T-helper 17 cell (primary cell): Measurements from ENCODE around the gene NUCB2. TPM values are rescaled to one million over a fixed set of nuclear protein-coding genes. Genes with fewer than 3 reads are reported as not detected.

Source experiments
- ATAC-seq: fragments of 150-1000 bp; cut with Tn5 transposase; 2 replicates; pipeline ENCODE4 v1.10.0; 2021; ENCODE audit warnings: mild to moderate bottlenecking, moderate library complexity
- DNase-seq, 3 donors: peaks; one replicate each; pipeline versions ENCODE4 v3.0.0 to v3.0.0-alpha.2; 2020 to 2021
- H3K9me3 ChIP-seq: one replicate; pipeline ENCODE4 v1.7.0; 2013; ENCODE audit warnings: low read length, mild to moderate bottlenecking; ENCODE audit not compliant: control insufficient read depth, poor library complexity, severe bottlenecking
- H3K27ac Mint-ChIP-seq: one replicate; pipeline ENCODE4 v1.8.0; 2022; ENCODE audit warnings: mild to moderate bottlenecking, moderate library complexity, mixed read lengths
- H3K27me3 Mint-ChIP-seq: one replicate; pipeline ENCODE4 v1.8.0; 2022; ENCODE audit warnings: mixed read lengths
- H3K36me3 Mint-ChIP-seq: one replicate; pipeline ENCODE4 v1.8.0; 2022; ENCODE audit warnings: low read depth, mixed read lengths
- H3K4me1 Mint-ChIP-seq: one replicate; pipeline ENCODE4 v1.8.0; 2022; ENCODE audit warnings: mild to moderate bottlenecking, mixed read lengths
- H3K4me3 Mint-ChIP-seq: one replicate; pipeline ENCODE4 v1.8.0; 2022; ENCODE audit warnings: mild to moderate bottlenecking, moderate library complexity, mixed read lengths
- total RNA-seq, 4 donors: library from RNA in 2 of 4; stranded (reverse) in 2 of 4; gene quantifications; one replicate each; pipeline ENCODE4 v1.2.3 and lab custom pipeline; 2022 to 2026

The NUCB2 gene
- total RNA-seq, 2 donors from 2014 or later, result 29.5 to 33.6 TPM

DNA sequence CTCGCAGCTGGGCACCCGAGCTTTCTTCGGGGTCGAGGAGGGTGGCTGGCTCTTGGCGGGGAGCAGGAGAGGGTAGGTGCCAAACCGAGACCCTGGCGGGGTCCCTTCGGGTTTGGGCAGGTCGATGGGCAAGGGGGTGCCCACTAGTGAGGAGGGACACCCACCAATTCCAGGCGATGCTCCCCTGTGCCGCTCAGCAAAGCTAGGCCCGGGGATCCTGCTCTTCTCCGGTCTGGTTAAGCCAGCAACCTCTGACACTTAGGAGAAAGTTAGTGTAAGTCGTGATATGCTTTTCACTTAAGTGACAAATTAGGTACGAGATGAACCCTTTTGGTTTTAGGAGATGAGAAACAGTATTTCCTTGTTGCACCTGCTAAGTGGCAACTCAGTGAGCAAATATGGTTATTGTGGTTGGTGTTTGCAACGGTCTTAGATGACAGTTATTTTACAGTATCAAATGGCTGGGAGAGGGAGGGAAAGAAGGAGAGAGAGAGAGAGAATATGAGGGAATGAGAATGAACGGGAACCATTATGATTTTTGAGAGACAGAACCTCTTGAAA lies 565 bp downstream of the NUCB2 start:
- Mint-ChIP-seq H3K27me3 (no peaks in the 10 kb centered on the region), H3K36me3 (no peaks in the 10 kb centered on the region), H3K4me3 (peak overlapping the region; percentile 92), H3K27ac (peak overlapping the region; percentile 94), H3K4me1 (peaks cover 13% of the 10 kb centered on the region)
- ATAC-seq (peak; percentile 13), DNase-seq (no peak)
- H3K9me3 ChIP-seq, result no peaks in the 10 kb centered on the region

GRCh38 chr11:17280494-17281127 lies 4.1 kb downstream of the NUCB2 start:
- Mint-ChIP-seq H3K4me3 (no peak overlapping the region), H3K4me1 (peaks cover 21% of the 10 kb centered on the region), H3K36me3 (no peaks in the 10 kb centered on the region), H3K27ac (no peak overlapping the region), H3K27me3 (no peaks in the 10 kb centered on the region)
- H3K9me3 ChIP-seq, result no peaks in the 10 kb centered on the region
- ATAC-seq (no peak), DNase-seq (no peak)

DNA sequence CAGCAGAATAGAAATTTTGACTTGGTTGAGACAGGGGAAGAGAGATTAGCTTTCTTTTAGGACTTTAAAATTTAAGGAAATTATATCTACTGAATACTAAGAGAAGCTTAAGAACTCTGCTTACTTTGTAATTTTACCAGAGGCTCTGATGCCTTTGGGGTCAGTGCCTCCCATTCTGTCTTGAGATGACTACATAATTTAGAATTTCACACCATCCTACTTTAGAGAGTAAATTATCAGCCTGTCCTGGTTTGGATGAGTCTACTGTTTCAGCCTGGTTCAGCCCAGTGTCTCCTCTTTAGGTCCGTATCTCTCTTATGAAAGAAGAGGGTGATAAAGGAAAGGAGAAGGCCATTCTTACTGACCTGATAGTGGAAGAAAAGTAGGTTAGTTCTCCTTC lies 9.8 kb downstream of the NUCB2 start:
- ATAC-seq (no peak), DNase-seq (no peak)
- Mint-ChIP-seq H3K4me3 (no peak overlapping the region), H3K27ac (peak overlapping the region; percentile 74), H3K36me3 (no peaks in the 10 kb centered on the region), H3K4me1 (peaks cover 24% of the 10 kb centered on the region), H3K27me3 (no peaks in the 10 kb centered on the region)
- H3K9me3 ChIP-seq, result no peaks in the 10 kb centered on the region

DNA sequence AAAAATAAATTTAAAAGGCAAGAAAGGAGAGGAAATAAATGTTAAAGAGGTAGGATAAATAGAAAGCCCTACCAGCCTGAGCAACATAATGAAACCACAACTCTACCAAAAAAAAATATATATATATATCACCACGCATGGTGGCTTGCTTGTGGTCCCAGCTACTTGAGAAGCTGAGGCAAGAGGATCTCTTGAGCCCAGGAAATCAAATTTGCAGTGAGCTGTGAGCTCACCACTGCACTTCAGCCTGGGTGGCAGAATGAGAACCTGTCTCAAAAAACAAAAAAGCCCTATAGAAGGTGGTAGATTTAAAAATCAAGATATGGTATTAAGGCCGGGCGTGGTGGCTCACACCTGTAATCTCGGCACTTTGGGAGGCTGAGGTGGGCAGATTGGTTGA lies 10.5 kb downstream of the NUCB2 start:
- no peak overlapping the region for H3K4me3 Mint-ChIP-seq

DNA sequence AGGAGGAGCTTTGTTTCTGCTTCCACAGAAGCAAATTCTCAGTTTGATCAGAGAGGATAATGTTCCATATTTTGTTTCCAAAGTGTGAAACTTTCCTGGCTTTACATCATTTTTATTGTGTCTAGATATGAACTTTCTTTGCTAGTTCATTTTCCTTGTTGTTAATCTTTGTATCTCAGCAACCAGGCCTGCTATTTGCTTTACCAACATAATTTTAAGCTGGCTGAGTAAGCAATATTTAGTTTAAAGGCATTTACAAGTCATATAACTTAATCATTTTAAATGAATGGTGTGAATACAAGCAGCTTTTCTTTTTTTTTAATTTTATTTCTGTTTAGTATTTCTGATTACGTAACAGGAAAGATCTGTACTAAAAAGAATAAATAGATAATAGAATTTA lies 15.2 kb downstream of the NUCB2 start:
- Mint-ChIP-seq H3K4me3 (no peak overlapping the region), H3K27me3 (no peaks in the 10 kb centered on the region), H3K27ac (no peak overlapping the region), H3K4me1 (peaks cover 15% of the 10 kb centered on the region), H3K36me3 (no peaks in the 10 kb centered on the region)
- DNase-seq, result no peak
- no peaks in the 10 kb centered on the region for H3K9me3 ChIP-seq
- ATAC-seq, result no peak

More for the DNA sequence above, 10.5 kb downstream of the NUCB2 start:
- DNase-seq, result no peak
- ATAC-seq, result no peak
- H3K9me3 ChIP-seq, result no peaks in the 10 kb centered on the region
- H3K36me3 Mint-ChIP-seq, result no peaks in the 10 kb centered on the region
- no peaks in the 10 kb centered on the region for H3K27me3 Mint-ChIP-seq
- peaks cover 24% of the 10 kb centered on the region for H3K4me1 Mint-ChIP-seq
- peak overlapping the region; percentile 74 for H3K27ac Mint-ChIP-seq

DNA sequence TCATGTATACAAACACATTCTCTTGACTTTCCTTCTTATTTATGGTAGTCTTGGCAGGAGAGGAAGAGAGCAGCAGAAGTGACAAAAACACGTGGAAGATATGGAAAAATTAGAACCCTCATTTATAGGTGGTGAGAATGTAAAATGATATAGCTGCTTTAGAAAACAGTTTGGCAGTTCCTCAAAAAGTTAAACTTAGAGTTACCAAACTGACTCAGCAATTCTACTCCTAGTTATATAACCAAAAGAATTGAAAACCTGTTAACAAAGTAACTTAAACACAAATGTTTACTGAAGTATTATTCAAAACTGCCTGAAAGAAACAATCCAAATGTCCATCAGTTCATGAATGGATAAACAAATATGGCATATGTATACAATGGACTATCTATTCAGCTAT lies 16.8 kb downstream of the NUCB2 start:
- H3K36me3 Mint-ChIP-seq, result no peaks in the 10 kb centered on the region
- no peaks in the 10 kb centered on the region for H3K9me3 ChIP-seq
- ATAC-seq (no peak), DNase-seq (no peak)
- H3K27ac Mint-ChIP-seq, result peak overlapping the region; percentile 27
- H3K4me3 Mint-ChIP-seq, result no peak overlapping the region
- H3K4me1 Mint-ChIP-seq, result peaks cover 20% of the 10 kb centered on the region
- no peaks in the 10 kb centered on the region for H3K27me3 Mint-ChIP-seq

GRCh38 chr11:17294033-17294432 lies 17.5 kb downstream of the NUCB2 start:
- peaks cover 20% of the 10 kb centered on the region for H3K4me1 Mint-ChIP-seq
- no peaks in the 10 kb centered on the region for H3K9me3 ChIP-seq
- DNase-seq, result no peak
- H3K27ac Mint-ChIP-seq, result no peak overlapping the region
- H3K4me3 Mint-ChIP-seq, result no peak overlapping the region
- H3K27me3 Mint-ChIP-seq, result no peaks in the 10 kb centered on the region
- no peak for ATAC-seq
- no peaks in the 10 kb centered on the region for H3K36me3 Mint-ChIP-seq

DNA sequence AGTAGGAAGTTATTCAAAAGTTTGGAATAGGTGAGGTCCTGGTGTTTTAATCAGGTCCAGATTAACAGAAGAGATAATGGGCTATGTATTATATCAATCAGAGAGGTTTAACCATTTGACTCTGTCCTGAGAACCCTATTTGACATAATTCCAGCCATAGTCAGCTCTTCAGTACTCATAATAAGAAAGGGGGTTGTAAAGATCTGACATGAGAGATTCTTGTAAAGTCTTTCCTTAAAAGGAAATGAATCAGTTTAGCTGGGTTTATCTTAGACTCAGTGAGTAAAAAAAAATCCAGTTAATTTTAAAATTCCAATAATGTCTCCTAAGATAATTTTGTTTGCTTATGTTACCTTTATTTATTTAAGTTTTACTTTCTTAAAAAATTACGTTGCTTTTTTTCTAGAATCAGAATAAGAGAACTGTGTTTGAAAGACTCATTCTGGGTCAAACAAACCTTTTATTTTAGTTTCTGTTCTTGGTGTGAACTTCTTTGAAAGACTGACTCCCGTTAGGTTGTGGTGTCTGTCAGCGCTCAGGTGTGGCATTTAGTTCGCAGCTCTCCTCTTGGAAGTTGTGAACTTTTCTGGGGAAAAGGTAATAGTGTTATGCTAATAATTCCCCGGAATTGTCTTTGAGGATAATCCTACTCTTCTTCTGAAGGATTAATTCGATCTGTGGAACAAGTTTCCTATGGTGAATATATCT lies 20.5 kb downstream of the NUCB2 start:
- Mint-ChIP-seq H3K4me1 (peaks cover 16% of the 10 kb centered on the region), H3K4me3 (peak overlapping the region; percentile 52), H3K36me3 (no peaks in the 10 kb centered on the region), H3K27me3 (no peaks in the 10 kb centered on the region), H3K27ac (peak overlapping the region; percentile 86)
- ATAC-seq (no peak), DNase-seq (no peak)
- H3K9me3 ChIP-seq, result no peaks in the 10 kb centered on the region

DNA sequence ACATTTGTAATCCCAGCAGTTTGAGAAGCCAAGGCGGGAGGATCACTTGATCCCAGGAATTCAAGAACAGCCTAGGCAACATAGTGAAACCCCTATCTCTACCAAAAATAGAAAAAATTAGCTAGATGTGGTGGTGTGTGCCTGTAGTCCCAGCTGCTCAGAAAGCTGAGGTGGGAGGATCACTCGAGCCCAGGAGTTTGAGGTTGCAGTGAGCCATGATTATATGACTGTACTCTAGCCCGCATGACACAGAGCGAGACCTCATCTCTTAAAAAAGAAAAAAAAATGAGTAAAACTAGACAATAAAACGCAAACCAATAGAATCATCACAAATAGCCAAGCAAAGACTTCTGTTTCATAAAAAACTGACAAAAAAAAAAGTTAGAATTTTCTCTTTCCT lies 21.8 kb downstream of the NUCB2 start:
- Mint-ChIP-seq H3K36me3 (no peaks in the 10 kb centered on the region), H3K27me3 (no peaks in the 10 kb centered on the region), H3K27ac (no peak overlapping the region), H3K4me3 (no peak overlapping the region), H3K4me1 (peaks cover 16% of the 10 kb centered on the region)
- H3K9me3 ChIP-seq, result no peaks in the 10 kb centered on the region
- DNase-seq (no peak), ATAC-seq (no peak)

- Mint-ChIP-seq H3K4me3 (no peak overlapping the region), H3K36me3 (no peaks in the 10 kb centered on the region), H3K27ac (no peak overlapping the region), H3K4me1 (peaks cover 16% of the 10 kb centered on the region), H3K27me3 (no peaks in the 10 kb centered on the region)
- ATAC-seq (no peak), DNase-seq (no peak)
- H3K9me3 ChIP-seq, result no peaks in the 10 kb centered on the region
Observed at GRCh38 chr11:17300372-17300771, 23.8 kb downstream of the NUCB2 start.

DNA sequence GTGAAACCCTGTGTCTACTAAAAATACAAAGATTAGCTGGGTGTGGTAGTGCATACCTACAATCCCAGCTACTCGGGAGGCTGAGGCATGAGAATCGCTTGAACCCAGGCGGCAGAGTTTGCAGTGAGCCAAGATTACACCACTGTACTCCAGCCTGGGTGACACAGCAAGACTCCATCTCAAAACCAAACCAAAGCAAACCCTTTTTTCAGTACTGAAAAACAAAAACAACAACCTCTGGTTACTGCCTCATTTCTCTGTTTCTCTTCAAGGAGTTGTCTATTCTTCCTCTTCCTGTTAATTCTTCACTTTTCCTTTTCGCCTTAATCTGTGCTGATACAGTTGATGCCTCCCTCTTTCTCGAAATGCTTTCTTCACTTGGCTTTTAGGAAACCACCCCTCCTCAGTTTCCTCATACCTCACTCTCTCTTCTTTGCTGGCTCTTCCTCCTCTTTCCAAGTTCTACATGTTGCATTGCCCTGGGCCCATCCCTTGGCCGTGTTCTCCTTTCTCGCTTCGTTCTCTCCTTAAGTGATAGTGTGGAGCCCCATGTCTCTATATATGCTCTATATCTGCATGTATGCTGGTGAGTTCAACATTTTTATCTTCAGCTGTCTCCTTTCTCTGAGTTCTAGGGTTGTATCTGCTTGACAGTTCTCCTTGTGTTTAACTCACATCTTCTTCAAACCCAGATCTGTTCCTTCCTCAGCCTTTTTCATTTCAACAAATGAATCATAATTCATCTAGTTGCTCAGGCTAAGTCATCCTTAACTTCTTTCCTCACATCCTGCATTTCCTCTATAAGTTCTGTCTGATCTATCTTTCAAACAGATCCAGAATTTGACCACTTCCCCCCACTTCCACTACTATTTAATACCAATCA lies 37.1 kb downstream of the NUCB2 start:
- no peak overlapping the region for H3K27ac Mint-ChIP-seq
- no peaks in the 10 kb centered on the region for H3K9me3 ChIP-seq
- no peak overlapping the region for H3K4me3 Mint-ChIP-seq
- no peaks in the 10 kb centered on the region for H3K4me1 Mint-ChIP-seq
- H3K27me3 Mint-ChIP-seq, result no peaks in the 10 kb centered on the region
- no peaks in the 10 kb centered on the region for H3K36me3 Mint-ChIP-seq
- DNase-seq (no peak), ATAC-seq (no peak)

GRCh38 chr11:17314232-17314547 lies 37.7 kb downstream of the NUCB2 start:
- no peak for ATAC-seq
- no peaks in the 10 kb centered on the region for H3K9me3 ChIP-seq
- Mint-ChIP-seq H3K27ac (no peak overlapping the region), H3K36me3 (no peaks in the 10 kb centered on the region), H3K4me1 (no peaks in the 10 kb centered on the region), H3K27me3 (no peaks in the 10 kb centered on the region), H3K4me3 (no peak overlapping the region)
- no peak for DNase-seq

- no peaks in the 10 kb centered on the region for H3K27me3 Mint-ChIP-seq
- DNase-seq, result no peak
- H3K27ac Mint-ChIP-seq, result no peak overlapping the region
- no peak overlapping the region for H3K4me3 Mint-ChIP-seq
- no peak for ATAC-seq
- no peaks in the 10 kb centered on the region for H3K9me3 ChIP-seq
- no peaks in the 10 kb centered on the region for H3K4me1 Mint-ChIP-seq
- H3K36me3 Mint-ChIP-seq, result no peaks in the 10 kb centered on the region
Observed at GRCh38 chr11:17314904-17315426, 38.4 kb downstream of the NUCB2 start.
